Lower leg skin (tissue), 4 donors: ENCODE measurements around the gene SLIT3. TPM values are rescaled to one million over a fixed set of nuclear protein-coding genes. Genes with fewer than 3 reads are reported as not detected.

Experiments
- DNase-seq, 2 donors: peaks; one replicate each; pipeline ENCODE4 v3.0.0-alpha.2; 2019; ENCODE audit warnings: low spot score in 2 of 2
- H3K4me3 ChIP-seq: fragments of 200-600 bp; sonication (generic); 2 replicates; pipeline ENCODE4 v1.5.1; 2017; ENCODE audit warnings: mild to moderate bottlenecking, low read depth; ENCODE audit not compliant: poor library complexity, severe bottlenecking
- CTCF ChIP-seq, 3 donors: fragments of 450-650 bp; IDR thresholded peaks; one replicate each; pipeline ENCODE4 v1.5.1; 2016; ENCODE audit warnings: antibody characterized with exemption in 3 of 3, mild to moderate bottlenecking in 3 of 3, moderate library complexity in 2 of 3
- POLR2A ChIP-seq, 2 donors: fragments of 450-650 bp; IDR thresholded peaks; one replicate each; pipeline ENCODE4 v1.6.1; 2016 to 2017; ENCODE audit warnings: antibody characterized with exemption in 2 of 2, mild to moderate bottlenecking in 1 of 2, moderate library complexity in 1 of 2
- WGBS, 2 donors: methylation state at CpG; one replicate each; pipeline ENCODE4 v1.1.5; 2018; 5-methylcytosine and 5-hydroxymethylcytosine counted together
- intact Hi-C: fragments of 100-400 bp; cut with DNase I; formaldehyde crosslinking; loops from one replicate; pipeline ENCODE4 v1.15.0; 2023; ENCODE audit warnings: low total_unique reads
- total RNA-seq, 4 donors: library from RNA; depleted of rRNA; stranded (reverse); fragments of >200 nt; gene quantifications; one replicate each; pipeline ENCODE4 v1.1.0, GENCODE V29; 2016

Gene SLIT3
- total RNA-seq, 4 donors from 2014 or later = 12.4 to 66.0 (median 22.8) TPM

- intact Hi-C loops = no loop called here
- WGBS, 2 donors = 77 to 82% methylated on average over 9 of the region's 9 CpGs
- no peak for DNase-seq
- H3K4me3 ChIP-seq = no peak overlapping the region
- no peak for TF ChIP-seq POLR2A (IDR thresholded peaks at IDR 0.05)
- TF ChIP-seq CTCF (IDR thresholded peaks at IDR 0.05) = no peak
These were observed 527.7 kb downstream of the SLIT3 start for GRCh38 chr5:168773226-168773625.

GRCh38 chr5:168772316-168772961 is 528.5 kb downstream of the SLIT3 start:
- DNase-seq = no peak
- H3K4me3 ChIP-seq = no peak overlapping the region
- 89 to 93% methylated on average over 22 of the region's 22 CpGs for WGBS, 2 donors
- TF ChIP-seq CTCF (IDR thresholded peaks at IDR 0.05) (no peak), POLR2A (IDR thresholded peaks at IDR 0.05) (no peak)
- intact Hi-C loops = no loop called here

GRCh38 chr5:168771678-168772077 is 529.3 kb downstream of the SLIT3 start:
- 68 to 84% methylated on average over 6 of the region's 6 CpGs for WGBS, 2 donors
- no peak for TF ChIP-seq CTCF (IDR thresholded peaks at IDR 0.05)
- no peak for TF ChIP-seq POLR2A (IDR thresholded peaks at IDR 0.05)
- no peak for DNase-seq
- intact Hi-C loops = no loop called here
- H3K4me3 ChIP-seq = no peak overlapping the region

- intact Hi-C loops = no loop called here
- TF ChIP-seq POLR2A (IDR thresholded peaks at IDR 0.05) (no peak), CTCF (IDR thresholded peaks at IDR 0.05) (no peak)
- DNase-seq = no peak
- no peak overlapping the region for H3K4me3 ChIP-seq
- WGBS, 2 donors = 86 to 87% methylated on average over 5 of the region's 5 CpGs
These were observed 529.9 kb downstream of the SLIT3 start for GRCh38 chr5:168770996-168771395.

- DNase-seq = no peak
These were observed 530.9 kb downstream of the SLIT3 start for GRCh38 chr5:168770036-168770498.

More at GRCh38 chr5:168770036-168770498, 530.9 kb downstream of the SLIT3 start:
- no peak for TF ChIP-seq POLR2A (IDR thresholded peaks at IDR 0.05)
- no peak for TF ChIP-seq CTCF (IDR thresholded peaks at IDR 0.05)
- no peak overlapping the region for H3K4me3 ChIP-seq
- intact Hi-C loops = no loop called here
- 70 to 77% methylated on average over 8 of the region's 8 CpGs for WGBS, 2 donors
